ENCODE data around the gene KCNC1. TPM values are rescaled to one million over a fixed set of nuclear protein-coding genes. Genes with fewer than 3 reads are reported as not detected.

KCNC1 gene
- total and polyA plus RNA-seq, 2 of the 13 experiments (the other 11 are each of a cell fraction or from before 2014, with no cell fraction given), result 0.01 to 0.04 TPM

- H3K27me3 ChIP-seq (ENCODE audit: control insufficient read depth in 1 of 2, insufficient read depth in 2 of 2, low read length in 2 of 2), result no peaks in the 10 kb centered on the region
- no peak overlapping the region for H2AFZ ChIP-seq (ENCODE audit: low read length)
- TF ChIP-seq ZNF7 (CRISPR knock-in tag; IDR thresholded peaks at IDR 0.05) (no peak), NFE2L2 (IDR thresholded peaks at IDR 0.05; ENCODE audit: low read length) (no peak), ZGPAT (CRISPR knock-in tag; IDR thresholded peaks at IDR 0.05) (no peak), ZBTB1 (CRISPR knock-in tag; IDR thresholded peaks at IDR 0.05; ENCODE audit: borderline replicate concordance) (no peak), CBX1 (IDR thresholded peaks at IDR 0.05; ENCODE audit: low read depth) (no peak), WIZ (CRISPR knock-in tag; IDR thresholded peaks at IDR 0.05) (no peak), ESRRA (CRISPR knock-in tag; IDR thresholded peaks at IDR 0.05; ENCODE audit: low read depth) (no peak), BRD4 (CRISPR knock-in tag; IDR thresholded peaks at IDR 0.05) (no peak), ZNF572 (CRISPR knock-in tag; IDR thresholded peaks at IDR 0.05) (no peak), ARNT (IDR thresholded peaks at IDR 0.05) (no peak), MBNL3 (CRISPR knock-in tag; conservative IDR thresholded peaks at IDR 0.05) (no peak), SETDB1 (CRISPR knock-in tag; IDR thresholded peaks at IDR 0.05; ENCODE audit: borderline replicate concordance) (no peak), ZNF12 (CRISPR knock-in tag; IDR thresholded peaks at IDR 0.05) (no peak), TAF1 (CRISPR knock-in tag; IDR thresholded peaks at IDR 0.05) (no peak), THAP11 (CRISPR knock-in tag; IDR thresholded peaks at IDR 0.05) (no peak), RBFOX2 (IDR thresholded peaks at IDR 0.05; ENCODE audit: low read depth, low read length) (no peak), PTBP1 (IDR thresholded peaks at IDR 0.05; ENCODE audit: low read depth, low read length, poor library complexity, severe bottlenecking) (no peak)
- TF ChIP-seq, protein P1, sequence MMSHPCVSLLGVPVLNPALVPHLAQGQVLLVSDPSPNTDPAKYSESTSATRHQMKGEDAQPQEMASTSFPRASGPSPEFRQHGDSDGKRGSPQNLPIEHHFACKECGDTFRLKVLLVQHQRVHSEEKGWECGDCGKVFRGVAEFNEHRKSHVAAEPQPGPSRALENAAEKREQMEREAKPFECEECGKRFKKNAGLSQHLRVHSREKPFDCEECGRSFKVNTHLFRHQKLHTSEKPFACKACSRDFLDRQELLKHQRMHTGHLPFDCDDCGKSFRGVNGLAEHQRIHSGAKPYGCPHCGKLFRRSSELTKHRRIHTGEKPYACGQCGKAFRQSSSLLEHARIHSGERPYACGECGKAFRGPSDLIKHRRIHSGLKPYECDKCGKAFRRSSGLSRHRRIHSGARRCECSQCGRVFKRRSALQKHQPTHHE (CRISPR knock-in tag; IDR thresholded peaks at IDR 0.05; ENCODE audit: borderline replicate concordance), result no peak
- FAIRE-seq (no peak), ATAC-seq (no peak), DNase-seq (ENCODE audit: low spot score) (no peak)
- no peak overlapping the region for H3K4me2 ChIP-seq (ENCODE audit: low read depth, low read length)
- ChIA-PET CTCF (ENCODE audit: low intra/inter-chr PET ratio, low total read pairs) (no interaction called here), POLR2A (no interaction called here)
- no peak overlapping the region for H3K27ac ChIP-seq (ENCODE audit: extremely low read length, insufficient read depth, low read length)
- peaks cover 10% of the 10 kb centered on the region; the same call in 1 of the 2 replicates for H3K4me1 ChIP-seq (ENCODE audit: insufficient read depth, low read length)
- H4K20me1 ChIP-seq (ENCODE audit: insufficient read depth, low read length), result no peaks in the 10 kb centered on the region
- H3K79me2 ChIP-seq (ENCODE audit: insufficient read depth, low read length), result no peaks in the 10 kb centered on the region
- H3K9ac ChIP-seq (ENCODE audit: insufficient read depth, low read depth, low read length), result no peak overlapping the region
- no peak overlapping the region for H3K4me3 ChIP-seq (replicated peaks in 1 of 3; ENCODE audit: insufficient read depth in 1 of 3, low read depth in 2 of 3, low read length in 3 of 3)
- peaks cover 0 to 2% of the 10 kb centered on the region in 2 experiments; a peak in 1 of 5 replicates for H3K36me3 ChIP-seq (replicated peaks in 1 of 2; ENCODE audit: control insufficient read depth in 1 of 2, insufficient read depth in 2 of 2, low read length in 2 of 2)
- WGBS (ENCODE audit: low lambda C conversion rate), result 98% methylated on average over 7 of the region's 7 CpGs
- no peaks in the 10 kb centered on the region for H3K9me3 ChIP-seq (ENCODE audit: low read length)
- in situ Hi-C loops (cut with HindIII; ENCODE audit: extremely low pct_ligation_motif_present, low pct_unique_long_range_greater_than_20kb), result no loop called here
- intact Hi-C loops (cut with micrococcal nuclease; ENCODE audit: unreplicated experiment), result no loop called here
- no TSS peak for BruUV-seq (replicated peaks)
Measured at GRCh38 chr11:17811352-17811751, 76.8 kb downstream of the KCNC1 start.

Measured in HepG2 (cell line).